Rectal smooth muscle tissue (tissue), 1 donor: ENCODE results near the gene RC3H1.

Experiments
- H3K27ac ChIP-seq: one replicate; pipeline ENCODE4 v1.7.0; 2013; ENCODE audit warnings: low read depth, low read length, inconsistent platforms
- H3K27me3 ChIP-seq: one replicate; pipeline ENCODE4 v1.7.0; 2013; ENCODE audit warnings: low read length; ENCODE audit not compliant: control insufficient read depth, insufficient read depth
- H3K36me3 ChIP-seq: one replicate; pipeline ENCODE4 v1.7.0; 2013; ENCODE audit warnings: low read length; ENCODE audit not compliant: control insufficient read depth, insufficient read depth
- H3K4me1 ChIP-seq: one replicate; pipeline ENCODE4 v1.7.0; 2013; ENCODE audit warnings: low read length; ENCODE audit not compliant: control insufficient read depth, insufficient read depth
- H3K4me3 ChIP-seq: one replicate; pipeline ENCODE4 v1.7.0; 2013; ENCODE audit warnings: low read length
- H3K9ac ChIP-seq: one replicate; pipeline ENCODE4 v1.7.0; 2013; ENCODE audit warnings: low read length

Gene RC3H1

DNA sequence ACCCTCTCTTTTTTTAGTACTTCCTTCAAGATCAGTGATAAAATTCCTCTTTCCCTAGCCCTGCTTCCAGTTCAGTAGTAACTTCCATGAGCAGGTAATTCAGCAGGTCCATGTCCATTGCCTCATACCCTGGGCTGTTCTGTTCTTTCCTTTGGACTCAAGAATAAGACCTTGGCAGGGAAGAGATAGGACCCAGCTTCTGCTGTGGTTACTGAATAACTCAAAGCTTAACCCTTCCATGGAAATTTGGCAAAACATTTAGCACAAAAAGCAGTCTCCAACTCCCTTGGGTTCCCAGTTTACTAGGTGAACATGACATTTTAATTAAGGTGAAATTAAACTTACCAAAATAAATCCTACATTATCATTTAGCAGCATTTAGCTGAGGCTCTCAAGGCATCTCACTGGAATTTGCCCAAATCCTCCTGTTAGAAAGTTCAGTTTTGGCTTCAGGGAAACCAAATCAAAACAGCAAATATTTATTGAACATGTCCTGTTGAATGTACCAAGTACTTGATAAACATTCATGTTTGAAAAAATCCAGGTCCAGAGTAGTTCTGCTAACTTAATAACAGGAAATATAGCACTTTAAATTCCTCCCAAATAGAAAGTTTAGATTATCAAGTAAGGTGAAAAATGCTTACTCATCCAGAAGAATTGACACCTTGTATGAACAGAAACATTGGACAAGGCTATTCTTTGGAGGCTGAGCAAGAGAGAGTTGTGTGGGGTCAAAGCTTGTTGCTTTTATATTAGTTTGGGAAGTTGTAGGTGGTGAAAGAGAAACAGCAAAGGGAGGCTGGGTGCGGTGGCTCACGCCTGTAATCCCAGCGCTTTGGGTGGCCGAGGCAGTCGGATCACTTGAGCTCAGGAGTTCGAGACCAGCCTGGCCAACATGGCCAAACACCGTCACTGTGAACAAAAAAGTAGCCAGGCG is 96.6 kb downstream of the RC3H1 start:
- H3K27ac ChIP-seq = no peak overlapping the region
- no peaks in the 10 kb centered on the region for H3K27me3 ChIP-seq
- H3K9ac ChIP-seq = no peak overlapping the region
- no peaks in the 10 kb centered on the region for H3K36me3 ChIP-seq
- H3K4me1 ChIP-seq = no peaks in the 10 kb centered on the region
- H3K4me3 ChIP-seq = no peak overlapping the region

DNA sequence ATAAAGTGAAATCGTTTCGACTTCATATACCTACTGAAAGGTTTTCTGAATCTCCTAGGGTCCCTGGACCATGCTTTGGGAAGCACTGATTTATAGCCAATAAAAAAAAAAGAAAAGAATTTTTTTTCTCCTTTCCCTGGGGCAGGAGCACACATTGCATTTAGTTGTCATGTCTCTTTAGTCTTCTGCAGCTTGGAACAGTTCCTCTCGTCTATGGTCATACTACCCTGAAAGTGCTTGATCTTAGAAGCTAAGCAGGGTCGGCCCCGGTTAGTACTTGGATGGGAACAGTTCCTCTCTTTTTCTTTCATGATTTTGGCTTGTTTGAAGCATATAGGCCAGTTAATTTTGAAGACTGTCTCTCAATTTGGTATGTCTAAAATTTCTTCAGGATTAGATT is 101.3 kb downstream of the RC3H1 start:
- no peaks in the 10 kb centered on the region for H3K36me3 ChIP-seq
- no peaks in the 10 kb centered on the region for H3K27me3 ChIP-seq
- H3K4me3 ChIP-seq = no peak overlapping the region
- H3K4me1 ChIP-seq = no peaks in the 10 kb centered on the region
- H3K27ac ChIP-seq = no peak overlapping the region
- no peak overlapping the region for H3K9ac ChIP-seq

DNA sequence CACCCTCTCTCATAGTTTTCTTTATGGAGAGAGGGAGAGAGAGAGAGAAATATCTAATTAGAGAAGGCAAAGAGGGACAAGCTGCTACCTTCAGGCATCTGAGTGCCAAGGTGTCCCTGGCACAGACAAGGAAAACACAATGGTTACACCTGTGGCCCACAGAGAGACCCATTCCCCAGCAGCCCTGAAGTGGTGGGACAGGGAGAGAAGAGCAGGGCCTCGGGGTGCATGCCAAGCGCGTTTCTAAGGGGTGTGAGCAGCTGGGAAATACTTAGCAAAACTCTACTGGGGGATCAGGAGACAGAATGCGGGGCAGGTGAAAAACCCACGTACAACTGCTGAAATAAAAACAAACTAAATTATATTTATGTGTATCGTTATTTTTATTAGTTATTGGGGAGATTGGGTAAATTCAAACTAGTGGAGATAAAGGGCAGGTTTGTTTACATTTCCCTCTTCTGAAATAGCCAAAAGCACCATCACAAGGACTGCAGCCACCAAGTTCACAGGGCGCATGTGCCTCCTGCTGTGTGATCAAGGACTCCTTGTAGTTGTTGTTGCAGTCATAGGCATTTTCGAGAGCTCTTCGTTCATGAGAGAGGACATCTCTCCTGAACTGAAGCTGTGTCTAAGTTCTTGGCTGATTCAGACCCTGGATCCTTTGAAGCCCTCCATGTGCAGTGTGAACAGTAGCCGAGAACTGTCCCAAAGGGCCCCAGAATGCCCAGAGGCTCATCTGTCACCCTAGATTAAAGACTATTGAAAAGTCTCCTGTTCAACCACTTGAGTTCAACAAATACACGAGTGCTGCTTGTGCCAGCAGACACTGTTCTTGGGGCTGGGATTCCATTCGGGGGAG is 104.3 kb downstream of the RC3H1 start:
- no peaks in the 10 kb centered on the region for H3K4me1 ChIP-seq
- no peak overlapping the region for H3K4me3 ChIP-seq
- H3K27ac ChIP-seq = no peak overlapping the region
- H3K9ac ChIP-seq = no peak overlapping the region
- H3K36me3 ChIP-seq = no peaks in the 10 kb centered on the region
- H3K27me3 ChIP-seq = no peaks in the 10 kb centered on the region

DNA sequence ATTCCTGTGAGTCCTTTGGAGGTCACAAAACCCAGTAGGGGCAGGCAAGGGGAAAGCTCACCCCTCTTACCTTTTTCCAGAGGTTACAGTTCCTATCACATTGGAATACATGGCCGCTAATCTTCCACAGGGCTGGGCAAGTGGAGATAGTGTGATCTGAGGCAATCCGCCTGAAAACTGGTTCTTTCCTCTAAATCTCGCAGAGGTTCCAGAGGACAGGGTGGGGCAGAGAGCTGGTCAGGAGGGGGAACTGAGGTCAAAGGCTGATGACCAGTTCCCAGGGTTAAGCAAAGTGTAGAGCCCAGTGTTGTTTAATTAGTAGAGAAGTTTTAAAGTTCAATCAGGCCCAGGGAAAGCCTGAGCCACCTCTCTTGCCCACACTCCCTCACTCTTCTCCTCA is 105.0 kb downstream of the RC3H1 start, which contains the start of gene SERPINC1:
Gene SERPINC1 (minus strand): TSS at position 179 of the 400 bp plus-strand sequence. CDS start 68 bp downstream, at position 111.
- H3K27ac ChIP-seq = no peak within 1 kb of the TSS
- H3K4me3 ChIP-seq = no peak within 1 kb of the TSS
- H3K4me1 ChIP-seq = no peaks in the 10 kb centered on the region
- H3K36me3 ChIP-seq = no peaks in the 10 kb centered on the region
- H3K9ac ChIP-seq = no peak within 1 kb of the TSS
- no peaks in the 10 kb centered on the region for H3K27me3 ChIP-seq

DNA sequence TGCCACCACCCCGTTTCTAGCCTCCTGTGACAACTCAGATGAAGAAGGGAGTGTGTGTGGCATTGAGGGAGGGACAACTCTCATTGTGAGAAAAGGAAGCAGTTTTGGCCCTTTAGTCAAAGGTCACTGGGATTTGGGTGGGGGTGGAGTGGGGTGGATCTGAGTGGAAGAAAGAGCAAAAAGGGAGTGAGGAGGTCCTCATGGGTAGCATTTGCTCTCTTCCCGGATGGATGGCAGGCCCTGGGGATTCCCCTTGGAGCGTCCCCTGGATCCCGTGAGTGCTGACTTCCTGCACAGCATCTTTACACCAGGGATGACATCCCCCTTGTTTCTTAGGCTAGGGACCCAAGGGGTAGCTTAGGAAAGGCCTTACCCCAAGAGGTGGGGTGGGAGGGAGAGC is 105.5 kb downstream of the RC3H1 start:
- H3K27ac ChIP-seq = no peak overlapping the region

DNA sequence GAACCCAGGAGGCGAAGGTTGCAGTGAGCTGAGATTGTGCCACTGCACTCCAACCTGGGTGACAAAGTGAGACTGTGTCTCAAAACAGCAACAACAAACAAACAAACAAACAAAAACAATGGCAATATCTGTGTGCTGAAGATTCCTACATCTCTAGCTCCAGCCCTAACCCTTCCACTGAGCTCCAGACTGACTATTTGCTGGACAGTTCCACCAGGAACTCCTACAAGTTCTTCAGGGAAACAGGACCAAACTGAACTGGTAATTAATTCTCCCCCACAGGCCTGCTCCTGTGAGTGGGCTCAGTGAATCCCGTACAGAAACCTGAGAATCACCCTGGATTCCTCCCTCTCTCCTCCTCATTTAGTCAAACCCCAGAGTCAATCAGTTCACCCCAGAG is 106.6 kb downstream of the RC3H1 start:
- H3K9ac ChIP-seq = no peak overlapping the region

More for the DNA sequence above, 105.5 kb downstream of the RC3H1 start:
- Histone ChIP-seq H3K4me3 (no peak overlapping the region), H3K4me1 (no peaks in the 10 kb centered on the region), H3K27me3 (no peaks in the 10 kb centered on the region), H3K36me3 (no peaks in the 10 kb centered on the region), H3K9ac (no peak overlapping the region)

DNA sequence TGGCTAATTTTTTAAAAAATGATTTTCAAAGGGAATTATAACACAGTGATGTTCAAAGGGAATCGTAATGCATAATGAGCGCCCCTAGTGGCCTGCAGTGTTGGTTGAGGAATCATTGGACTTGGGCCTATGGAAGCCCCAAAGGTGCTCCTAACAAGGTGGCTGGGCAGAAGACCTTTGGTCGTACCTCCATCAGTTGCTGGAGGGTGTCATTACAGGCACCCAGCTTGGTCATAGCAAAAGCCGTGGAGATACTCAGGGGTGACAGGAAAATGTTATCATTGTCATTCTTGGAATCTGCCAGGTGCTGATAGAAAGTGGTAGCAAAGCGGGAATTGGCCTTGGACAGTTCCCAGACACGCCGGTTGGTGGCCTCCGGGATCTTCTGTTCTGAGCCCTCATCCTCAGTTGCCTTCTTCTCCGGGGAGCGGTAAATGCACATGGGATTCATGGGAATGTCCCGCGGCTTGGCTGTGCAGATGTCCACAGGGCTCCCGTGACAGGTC is 107.7 kb downstream of the RC3H1 start:
- H3K27me3 ChIP-seq = no peaks in the 10 kb centered on the region
- no peak overlapping the region for H3K9ac ChIP-seq
- no peak overlapping the region for H3K27ac ChIP-seq
- no peak overlapping the region for H3K4me3 ChIP-seq
- no peaks in the 10 kb centered on the region for H3K36me3 ChIP-seq
- no peaks in the 10 kb centered on the region for H3K4me1 ChIP-seq

More for the DNA sequence above, 106.6 kb downstream of the RC3H1 start:
- H3K4me3 ChIP-seq = no peak overlapping the region
- H3K36me3 ChIP-seq = no peaks in the 10 kb centered on the region
- no peaks in the 10 kb centered on the region for H3K4me1 ChIP-seq
- no peaks in the 10 kb centered on the region for H3K27me3 ChIP-seq
- no peak overlapping the region for H3K27ac ChIP-seq

DNA sequence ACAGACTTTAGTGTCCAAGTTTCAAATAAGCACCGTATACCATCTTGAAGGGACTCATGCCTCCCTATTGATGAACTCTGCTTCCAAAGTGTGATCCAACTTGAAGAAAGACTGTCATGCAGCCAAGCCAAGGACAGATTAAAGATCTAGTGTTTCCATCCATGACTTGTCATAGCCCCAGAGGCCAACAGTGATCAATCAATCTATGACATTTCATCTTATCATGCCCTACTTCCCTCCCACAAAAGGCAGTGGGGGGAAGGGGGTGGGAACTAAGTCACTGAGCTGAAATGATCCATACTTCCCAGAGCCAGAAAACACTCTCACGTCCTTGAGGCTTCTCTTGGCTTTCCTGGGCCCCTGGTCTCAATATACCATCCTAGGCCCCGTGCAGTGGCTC is 109.0 kb downstream of the RC3H1 start:
- H3K4me1 ChIP-seq = no peaks in the 10 kb centered on the region
- H3K27me3 ChIP-seq = no peaks in the 10 kb centered on the region
- H3K4me3 ChIP-seq = no peak overlapping the region
- no peak overlapping the region for H3K9ac ChIP-seq
- no peak overlapping the region for H3K27ac ChIP-seq
- no peaks in the 10 kb centered on the region for H3K36me3 ChIP-seq

DNA sequence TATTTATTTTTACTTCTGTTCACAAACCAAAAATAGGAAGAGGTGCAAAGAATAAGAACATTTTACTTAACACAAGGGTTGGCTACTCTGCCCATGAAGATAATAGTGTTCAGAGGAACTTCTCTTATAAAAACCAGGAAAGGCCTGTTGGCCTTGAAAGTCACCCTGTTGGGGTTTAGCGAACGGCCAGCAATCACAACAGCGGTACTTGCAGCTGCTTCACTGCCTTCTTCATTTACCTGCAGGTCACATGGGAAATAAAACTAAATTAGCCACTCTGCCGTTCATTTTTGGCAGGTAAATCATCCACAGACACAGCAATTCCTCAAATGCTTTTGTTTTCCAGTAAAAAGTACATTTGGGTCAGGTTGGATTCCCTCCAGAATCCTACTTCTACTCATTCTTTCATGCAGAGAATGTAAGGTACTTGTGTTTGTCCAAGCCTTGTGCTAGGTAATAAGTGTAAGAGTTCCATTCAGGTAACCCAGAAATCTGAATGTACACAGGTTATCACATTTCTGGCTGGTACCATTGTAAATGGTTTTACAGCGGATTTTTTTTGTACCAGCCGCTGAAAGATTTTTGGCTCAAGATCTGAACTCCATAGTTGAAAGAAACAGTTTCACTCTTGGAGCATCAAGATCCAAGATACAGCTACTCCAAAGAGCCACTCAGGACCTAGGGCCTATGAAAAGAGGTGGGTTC is 118.2 kb downstream of the RC3H1 start:
- Histone ChIP-seq H3K4me1 (no peaks in the 10 kb centered on the region), H3K4me3 (no peak overlapping the region), H3K27ac (no peak overlapping the region), H3K36me3 (no peaks in the 10 kb centered on the region), H3K27me3 (no peaks in the 10 kb centered on the region), H3K9ac (no peak overlapping the region)

DNA sequence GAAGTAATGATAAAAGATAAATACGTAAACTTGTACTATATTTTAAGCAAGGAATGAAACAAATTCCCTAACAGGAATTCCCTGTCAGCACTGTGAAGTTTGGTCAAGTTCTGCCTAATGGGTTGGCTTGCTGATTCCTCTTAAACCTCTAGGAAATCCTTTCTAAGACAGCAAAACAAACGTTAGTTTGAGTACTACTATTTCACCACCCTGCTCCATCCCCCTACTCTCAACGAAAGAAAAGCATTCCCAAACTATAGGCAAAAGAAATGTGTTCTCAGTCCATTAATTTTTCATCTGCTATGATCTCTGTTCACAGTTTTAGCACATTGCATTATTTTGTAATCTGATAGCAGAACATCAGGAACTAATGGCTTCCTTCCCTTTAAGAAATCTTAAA is 121.2 kb downstream of the RC3H1 start:
- Histone ChIP-seq H3K4me1 (no peaks in the 10 kb centered on the region), H3K9ac (no peak overlapping the region), H3K36me3 (no peaks in the 10 kb centered on the region), H3K27ac (no peak overlapping the region), H3K27me3 (no peaks in the 10 kb centered on the region), H3K4me3 (no peak overlapping the region)

DNA sequence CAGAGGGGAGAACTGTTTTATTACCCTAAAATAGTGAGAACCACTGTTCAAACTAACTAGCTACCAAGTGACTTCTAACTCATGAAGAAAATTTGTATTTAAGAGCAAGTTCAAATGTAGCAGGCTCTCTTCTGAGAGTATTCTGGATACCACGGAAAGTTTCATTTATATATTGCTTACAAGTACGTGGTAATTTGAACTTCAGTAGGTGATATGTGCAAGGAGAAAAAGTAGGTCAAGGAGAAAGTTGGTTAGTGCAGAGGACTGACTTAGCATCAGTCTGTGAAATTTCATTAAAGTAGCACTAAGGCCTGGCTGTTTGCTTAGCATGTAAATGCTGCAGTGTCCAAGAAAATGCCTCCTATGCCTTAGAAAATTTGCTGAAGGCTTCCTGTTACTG is 121.7 kb downstream of the RC3H1 start:
- no peak overlapping the region for H3K4me3 ChIP-seq
- no peak overlapping the region for H3K9ac ChIP-seq
- no peaks in the 10 kb centered on the region for H3K27me3 ChIP-seq
- H3K36me3 ChIP-seq = no peaks in the 10 kb centered on the region
- no peaks in the 10 kb centered on the region for H3K4me1 ChIP-seq
- H3K27ac ChIP-seq = no peak overlapping the region

DNA sequence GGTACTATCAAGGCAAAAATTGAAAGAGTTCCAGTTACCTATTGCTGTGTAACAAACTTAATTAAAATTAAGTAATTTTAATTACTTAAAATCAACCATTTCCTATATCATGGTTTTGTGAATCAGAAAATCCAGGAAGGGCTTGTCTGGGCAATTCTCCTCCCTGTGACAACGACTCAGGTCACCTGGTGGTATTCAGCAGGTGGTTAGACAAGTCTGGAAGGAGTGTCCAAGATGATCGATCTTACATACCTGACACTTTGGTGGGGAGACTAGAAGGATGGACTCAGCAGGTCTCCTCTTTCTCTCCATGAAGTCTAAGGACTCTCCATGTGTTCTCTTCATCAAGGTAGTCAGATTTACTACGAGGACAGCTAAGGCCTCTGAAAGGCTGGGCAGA is 128.0 kb downstream of the RC3H1 start:
- Histone ChIP-seq H3K9ac (no peak overlapping the region), H3K4me1 (no peaks in the 10 kb centered on the region), H3K27ac (no peak overlapping the region), H3K27me3 (no peaks in the 10 kb centered on the region), H3K36me3 (no peaks in the 10 kb centered on the region), H3K4me3 (no peak overlapping the region)
